Retinal pigment epithelial cell (primary cell): ENCODE measurements around the gene SAMD13.
A peak's percentile ranks its signal among the peaks of the same experiment; 100 is the strongest.

Source experiments
- DNase-seq: peaks from one replicate; pipeline ENCODE4 v3.0.0-alpha.2; 2010; ENCODE audit warnings: low read depth
- H3K4me3 ChIP-seq: 2 replicates; pipeline ENCODE4 v1.5.1; 2011; ENCODE audit warnings: mild to moderate bottlenecking, low read length, control low read depth, moderate library complexity
- TF ChIP-seq, protein P1 (sequence below): conservative IDR thresholded peaks from 2 replicates; pipeline ENCODE4 v1.5.1; 2011; ENCODE audit warnings: low read depth, low read length, control low read depth, inconsistent platforms

The SAMD13 gene

DNA sequence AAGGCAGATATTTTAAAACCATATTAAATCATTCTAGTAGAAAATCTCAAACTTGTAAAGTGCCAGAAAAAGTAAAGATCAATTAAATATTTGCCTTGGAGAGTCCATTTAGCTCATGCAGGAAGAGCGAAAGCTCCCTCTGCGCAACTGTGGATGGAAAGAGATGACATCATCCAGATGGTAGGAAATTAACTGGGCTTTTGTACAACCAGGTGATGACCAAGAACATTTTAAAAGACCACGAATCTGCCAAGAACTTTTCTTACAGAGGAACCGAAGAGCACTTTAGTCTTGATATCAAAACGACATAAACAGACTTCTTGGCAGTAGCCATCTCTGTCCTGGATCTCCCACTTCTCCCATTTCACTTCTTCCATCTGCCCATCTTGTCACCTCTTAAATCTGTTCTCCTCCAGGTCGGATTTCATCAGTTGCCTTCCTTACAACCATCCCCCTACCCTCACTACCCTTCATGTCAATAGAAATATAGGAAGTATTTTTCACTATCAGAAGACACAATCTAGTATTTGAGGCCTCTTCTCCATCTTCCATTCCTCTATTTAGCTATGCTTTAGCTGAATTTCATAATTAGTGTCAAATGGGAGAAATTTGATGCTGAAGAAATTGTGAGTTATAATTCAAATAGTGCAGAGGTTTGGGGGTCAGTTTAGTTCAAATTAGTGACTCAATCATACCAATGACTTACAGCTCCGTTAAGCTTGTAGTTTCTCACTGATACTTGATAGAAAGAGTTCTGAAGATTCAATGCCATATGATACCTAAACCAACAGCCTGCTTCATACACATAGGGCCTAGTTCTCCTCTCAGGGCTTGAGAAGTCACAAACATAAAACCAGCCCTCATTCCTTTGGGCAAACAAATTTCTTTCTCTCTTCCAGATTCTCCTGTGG lies 74.7 kb downstream of the SAMD13 start:
- H3K4me3 ChIP-seq: no peak overlapping the region
- DNase-seq: no peak
- TF ChIP-seq, protein P1, sequence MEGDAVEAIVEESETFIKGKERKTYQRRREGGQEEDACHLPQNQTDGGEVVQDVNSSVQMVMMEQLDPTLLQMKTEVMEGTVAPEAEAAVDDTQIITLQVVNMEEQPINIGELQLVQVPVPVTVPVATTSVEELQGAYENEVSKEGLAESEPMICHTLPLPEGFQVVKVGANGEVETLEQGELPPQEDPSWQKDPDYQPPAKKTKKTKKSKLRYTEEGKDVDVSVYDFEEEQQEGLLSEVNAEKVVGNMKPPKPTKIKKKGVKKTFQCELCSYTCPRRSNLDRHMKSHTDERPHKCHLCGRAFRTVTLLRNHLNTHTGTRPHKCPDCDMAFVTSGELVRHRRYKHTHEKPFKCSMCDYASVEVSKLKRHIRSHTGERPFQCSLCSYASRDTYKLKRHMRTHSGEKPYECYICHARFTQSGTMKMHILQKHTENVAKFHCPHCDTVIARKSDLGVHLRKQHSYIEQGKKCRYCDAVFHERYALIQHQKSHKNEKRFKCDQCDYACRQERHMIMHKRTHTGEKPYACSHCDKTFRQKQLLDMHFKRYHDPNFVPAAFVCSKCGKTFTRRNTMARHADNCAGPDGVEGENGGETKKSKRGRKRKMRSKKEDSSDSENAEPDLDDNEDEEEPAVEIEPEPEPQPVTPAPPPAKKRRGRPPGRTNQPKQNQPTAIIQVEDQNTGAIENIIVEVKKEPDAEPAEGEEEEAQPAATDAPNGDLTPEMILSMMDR: no peak

DNA sequence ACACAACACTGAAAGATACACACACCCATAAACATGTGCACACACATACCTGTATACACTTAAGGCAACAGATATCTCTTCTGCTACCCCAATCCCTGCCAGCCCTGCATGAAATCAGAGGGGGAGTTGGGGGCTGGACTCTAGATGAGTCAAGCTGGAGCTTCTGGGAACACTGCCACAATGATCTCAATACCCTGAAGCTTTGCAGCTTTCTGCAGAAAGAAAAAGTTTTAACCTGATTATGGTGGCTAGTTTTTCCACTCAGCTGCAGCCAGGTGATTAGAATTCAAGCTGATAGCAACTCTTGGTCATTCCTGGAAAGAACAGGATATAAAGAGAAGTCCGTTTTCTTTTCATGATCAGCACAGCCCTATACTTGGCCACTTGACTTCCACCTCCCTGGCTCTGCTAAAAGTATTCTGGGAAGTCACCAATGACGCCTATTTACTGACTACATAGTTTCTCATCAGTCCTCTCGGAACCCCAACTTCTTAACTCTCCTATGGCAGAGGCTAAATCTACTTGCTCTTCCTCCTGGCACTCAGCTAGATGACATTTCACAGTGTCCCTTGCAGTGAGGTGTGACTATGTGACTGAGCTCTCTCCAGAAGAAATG lies 76.1 kb downstream of the SAMD13 start:
- DNase-seq: peak; percentile 92

DNA sequence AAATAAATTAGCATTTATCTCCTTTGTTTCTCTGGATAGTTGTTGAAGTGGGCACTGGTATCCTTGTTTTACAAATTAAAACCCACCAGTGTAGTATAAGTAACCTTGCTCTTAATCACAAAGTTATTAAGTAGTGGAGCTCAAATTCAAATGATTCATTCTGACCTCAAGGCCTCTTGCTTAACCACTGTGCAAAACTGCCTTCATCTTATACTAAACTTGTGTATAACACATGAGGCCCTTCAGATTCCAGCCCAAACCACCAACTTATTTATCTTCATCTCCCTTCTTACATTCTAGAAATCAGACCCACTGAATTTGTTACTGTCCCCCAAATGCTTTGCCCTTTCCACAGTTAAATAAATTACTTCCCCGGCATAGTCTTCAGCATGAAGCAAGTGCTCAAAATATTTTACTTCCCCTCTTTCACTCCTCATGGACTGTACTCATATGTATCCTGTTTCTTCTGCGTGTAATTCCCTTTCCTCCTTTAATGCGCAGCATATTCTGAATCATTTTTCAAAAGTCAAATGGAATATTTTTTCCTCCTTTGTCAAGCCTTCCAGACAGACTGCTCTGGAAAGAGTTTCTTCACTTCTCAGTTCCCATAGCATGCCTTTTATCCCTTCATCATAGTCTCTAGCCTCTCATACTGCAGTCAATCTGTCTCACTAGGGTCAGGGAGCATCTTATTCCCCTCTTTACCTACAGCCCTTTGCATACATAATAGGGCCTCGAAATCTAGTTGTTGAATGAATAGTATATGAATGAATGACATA lies 77.8 kb downstream of the SAMD13 start:
- TF ChIP-seq, protein P1: no peak
- H3K4me3 ChIP-seq: no peak overlapping the region
- DNase-seq: peak; percentile 75

More for the DNA sequence above, 76.1 kb downstream of the SAMD13 start:
- TF ChIP-seq, protein P1: no peak
- H3K4me3 ChIP-seq: no peak overlapping the region

DNA sequence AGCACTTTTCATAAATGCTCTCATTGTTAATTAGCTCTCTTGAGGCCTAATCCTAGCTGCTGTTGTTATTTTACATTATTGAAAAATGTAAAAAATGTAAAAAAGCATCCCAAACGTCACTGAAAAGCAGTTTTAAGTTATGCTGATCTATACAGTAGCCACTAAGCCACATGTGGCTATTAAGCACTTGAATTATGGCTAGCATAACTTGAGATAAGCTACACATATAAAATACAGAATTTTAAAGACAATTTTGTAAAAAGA lies 78.3 kb downstream of the SAMD13 start:
- H3K4me3 ChIP-seq: no peak overlapping the region
- TF ChIP-seq, protein P1: no peak
- peak; percentile 52 for DNase-seq

DNA sequence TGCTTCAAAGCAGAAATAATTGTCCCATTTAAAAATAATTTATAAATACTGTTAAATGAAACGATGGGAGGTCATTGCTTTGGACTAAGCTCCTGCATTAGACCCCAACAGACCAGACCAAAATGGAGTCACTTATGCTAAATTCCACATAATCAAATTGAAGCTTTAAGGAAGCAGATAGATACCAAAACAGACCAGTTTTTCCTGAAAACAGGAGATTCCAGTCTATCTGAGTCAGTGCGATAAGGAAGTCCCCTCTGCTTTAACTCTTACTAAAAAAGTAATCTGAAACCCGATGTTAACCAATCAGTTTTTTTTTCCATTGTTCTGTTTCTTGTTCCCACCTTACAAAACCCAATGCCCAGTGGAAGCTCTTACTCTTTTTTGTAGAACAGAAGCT lies 80.6 kb downstream of the SAMD13 start:
- TF ChIP-seq, protein P1: no peak
- no peak overlapping the region for H3K4me3 ChIP-seq
- DNase-seq: no peak

DNA sequence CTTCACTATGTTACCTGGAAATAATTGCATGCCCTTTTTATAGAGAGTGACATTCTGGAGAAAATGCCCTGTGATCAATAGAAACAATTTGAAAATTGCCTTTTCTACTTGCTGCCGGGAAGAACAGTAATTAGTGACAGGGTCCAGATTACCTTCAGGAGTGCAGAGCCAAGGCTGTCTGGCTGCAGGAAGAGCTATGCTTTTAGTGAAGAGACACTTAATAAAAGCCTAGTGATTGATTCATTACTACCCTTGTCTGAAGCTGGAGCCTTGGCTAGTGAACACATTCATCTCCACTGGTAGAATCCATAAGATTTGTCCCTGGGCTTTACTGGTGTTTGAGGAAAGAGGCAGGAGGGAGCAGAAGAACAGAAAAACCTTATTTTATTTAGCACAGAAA lies 83.8 kb downstream of the SAMD13 start:
- DNase-seq: no peak
- no peak overlapping the region for H3K4me3 ChIP-seq
- TF ChIP-seq, protein P1: no peak
